ENCODE results near the gene SMAD6. TPM values are rescaled to one million over a fixed set of nuclear protein-coding genes. Genes with fewer than 3 reads are reported as not detected.

The SMAD6 gene
- total RNA-seq, 1 donor from 2014 or later: 0.79 TPM

- DNase-seq (ENCODE audit: low read depth): no peak
- Histone ChIP-seq H3K27me3 (ENCODE audit: control insufficient read depth, insufficient read depth, low read length) (no peaks in the 10 kb centered on the region), H3K36me3 (ENCODE audit: control insufficient read depth, insufficient read depth, low read length) (no peaks in the 10 kb centered on the region), H3K4me3 (ENCODE audit: low read depth, low read length) (no peak overlapping the region)
- no peak for FAIRE-seq
- TF ChIP-seq CTCF (IDR thresholded peaks at IDR 0.05; ENCODE audit: insufficient read depth, low read length, severe bottlenecking): no peak
Measured at GRCh38 chr15:66771351-66771650, 69.3 kb downstream of the SMAD6 start.

GRCh38 chr15:66772604-66773128 lies 70.6 kb downstream of the SMAD6 start:
- H3K4me3 ChIP-seq (ENCODE audit: low read depth, low read length): no peak overlapping the region
- H3K27me3 ChIP-seq (ENCODE audit: control insufficient read depth, insufficient read depth, low read length): no peaks in the 10 kb centered on the region
- FAIRE-seq (no peak), DNase-seq (ENCODE audit: low read depth) (no peak)
- no peaks in the 10 kb centered on the region for H3K36me3 ChIP-seq (ENCODE audit: control insufficient read depth, insufficient read depth, low read length)
- TF ChIP-seq CTCF (IDR thresholded peaks at IDR 0.05; ENCODE audit: insufficient read depth, low read length, severe bottlenecking): no peak

- no peak for TF ChIP-seq CTCF (IDR thresholded peaks at IDR 0.05; ENCODE audit: insufficient read depth, low read length, severe bottlenecking)
- FAIRE-seq (no peak), DNase-seq (ENCODE audit: low read depth) (no peak)
- H3K36me3 ChIP-seq (ENCODE audit: control insufficient read depth, insufficient read depth, low read length): no peaks in the 10 kb centered on the region
- no peak overlapping the region for H3K4me3 ChIP-seq (ENCODE audit: low read depth, low read length)
- no peaks in the 10 kb centered on the region for H3K27me3 ChIP-seq (ENCODE audit: control insufficient read depth, insufficient read depth, low read length)
Measured at GRCh38 chr15:66773129-66773873, 71.3 kb downstream of the SMAD6 start.

- FAIRE-seq (no peak), DNase-seq (ENCODE audit: low read depth) (peak; percentile 48)
- Histone ChIP-seq H3K27me3 (ENCODE audit: control insufficient read depth, insufficient read depth, low read length) (no peaks in the 10 kb centered on the region), H3K36me3 (ENCODE audit: control insufficient read depth, insufficient read depth, low read length) (no peaks in the 10 kb centered on the region), H3K4me3 (ENCODE audit: low read depth, low read length) (no peak overlapping the region)
- TF ChIP-seq CTCF (IDR thresholded peaks at IDR 0.05; ENCODE audit: insufficient read depth, low read length, severe bottlenecking): peak; percentile 97
Measured at GRCh38 chr15:66774001-66774814, 72.2 kb downstream of the SMAD6 start.

- Histone ChIP-seq H3K36me3 (ENCODE audit: control insufficient read depth, insufficient read depth, low read length) (no peaks in the 10 kb centered on the region), H3K4me3 (ENCODE audit: low read depth, low read length) (no peak overlapping the region), H3K27me3 (ENCODE audit: control insufficient read depth, insufficient read depth, low read length) (no peaks in the 10 kb centered on the region)
- TF ChIP-seq CTCF (IDR thresholded peaks at IDR 0.05; ENCODE audit: insufficient read depth, low read length, severe bottlenecking): no peak
- no peak for DNase-seq (ENCODE audit: low read depth)
- peak; percentile 64 for FAIRE-seq
Measured at GRCh38 chr15:66775127-66776105, 73.4 kb downstream of the SMAD6 start.

Data from bronchial epithelial cell (primary cell).